Measurements from ENCODE around the gene BCAS2.

The BCAS2 gene

GRCh38 chr1:114558544-114558943, 22.9 kb downstream of the BCAS2 start:
- DNase-seq: no peak

GRCh38 chr1:114554577-114554976, 26.8 kb downstream of the BCAS2 start:
- DNase-seq: no peak

GRCh38 chr1:114552106-114552639, 29.2 kb downstream of the BCAS2 start:
- no peak for DNase-seq

GRCh38 chr1:114551400-114551799, 30.0 kb downstream of the BCAS2 start:
- no peak for DNase-seq

- DNase-seq: no peak
These were observed 31.1 kb downstream of the BCAS2 start for GRCh38 chr1:114550336-114550735.

- DNase-seq: no peak
These were observed 32.3 kb downstream of the BCAS2 start for GRCh38 chr1:114549137-114549536.

- DNase-seq: no peak
These were observed 34.3 kb downstream of the BCAS2 start for GRCh38 chr1:114547076-114547475.

- no peak for DNase-seq
These were observed 35.6 kb downstream of the BCAS2 start for GRCh38 chr1:114545796-114546195.

- DNase-seq: no peak
These were observed 36.1 kb downstream of the BCAS2 start for GRCh38 chr1:114545315-114545714.

GRCh38 chr1:114540821-114541220, 40.6 kb downstream of the BCAS2 start:
- DNase-seq: no peak

- DNase-seq: no peak
These were observed 41.1 kb downstream of the BCAS2 start for GRCh38 chr1:114540272-114540671.

GRCh38 chr1:114536043-114536442, 45.4 kb downstream of the BCAS2 start:
- DNase-seq: no peak

- no peak for DNase-seq
These were observed 46.0 kb downstream of the BCAS2 start for GRCh38 chr1:114535401-114535800.

- no peak for DNase-seq
These were observed 50.3 kb downstream of the BCAS2 start for GRCh38 chr1:114531094-114531493.

GRCh38 chr1:114530224-114530623, 51.2 kb downstream of the BCAS2 start:
- DNase-seq: no peak

- no peak for DNase-seq
These were observed 56.5 kb downstream of the BCAS2 start for GRCh38 chr1:114524944-114525343.

GRCh38 chr1:114522264-114522575, 59.2 kb downstream of the BCAS2 start:
- no peak for DNase-seq

GRCh38 chr1:114521396-114522263, 59.8 kb downstream of the BCAS2 start:
- no peak for DNase-seq

Measured in NCI-H1436 (cell line).